GM21717 (cell line): ENCODE data around the gene PADI1.
"Not testable (repeated sequence)": the region's sequence is repeated elsewhere in the genome, so short reads cannot be mapped to it uniquely, and the experiment has no call there.

ENCODE experiments used
- ATAC-seq: cut with Tn5 transposase; IDR thresholded peaks from one replicate; pipeline ENCODE4 v1.9.1; 2021; ENCODE audit warnings: mild to moderate bottlenecking, moderate library complexity; ENCODE audit not compliant: unreplicated experiment

PADI1 gene

GRCh38 chr1:17239420-17239819 is 34.5 kb downstream of the PADI1 start:
- no peak for ATAC-seq

- ATAC-seq = not testable (repeated sequence)
These were observed 36.3 kb downstream of the PADI1 start for GRCh38 chr1:17241011-17241779.

GRCh38 chr1:17241780-17242074 is 36.8 kb downstream of the PADI1 start:
- ATAC-seq = not testable (repeated sequence)

GRCh38 chr1:17243274-17243673 is 38.3 kb downstream of the PADI1 start:
- ATAC-seq = no peak

- ATAC-seq = no peak
These were observed 40.2 kb downstream of the PADI1 start for GRCh38 chr1:17244821-17245740.

- no peak for ATAC-seq
These were observed 40.9 kb downstream of the PADI1 start for GRCh38 chr1:17245816-17246325.

GRCh38 chr1:17246971-17247370 is 42.0 kb downstream of the PADI1 start:
- ATAC-seq = no peak

GRCh38 chr1:17248781-17249180 is 43.9 kb downstream of the PADI1 start, which contains the start of gene PADI3:
TSS of gene PADI3 (plus strand) at chr1:17249098. CDS start at chr1:17249138, 40 bp downstream.
- no peak for ATAC-seq

GRCh38 chr1:17250601-17251000 is 45.7 kb downstream of the PADI1 start:
- no peak for ATAC-seq

GRCh38 chr1:17251246-17251645 is 46.3 kb downstream of the PADI1 start:
- no peak for ATAC-seq

GRCh38 chr1:17251701-17252376 is 46.9 kb downstream of the PADI1 start:
- ATAC-seq = no peak

- no peak for ATAC-seq
These were observed 50.4 kb downstream of the PADI1 start for GRCh38 chr1:17255336-17255735.

- ATAC-seq = no peak
These were observed 53.3 kb downstream of the PADI1 start for GRCh38 chr1:17258116-17258757.

- no peak for ATAC-seq
These were observed 53.8 kb downstream of the PADI1 start for GRCh38 chr1:17258758-17259130.

- no peak for ATAC-seq
These were observed 54.4 kb downstream of the PADI1 start for GRCh38 chr1:17259233-17259873.

GRCh38 chr1:17260264-17260663 is 55.3 kb downstream of the PADI1 start:
- no peak for ATAC-seq

GRCh38 chr1:17260738-17261137 is 55.8 kb downstream of the PADI1 start:
- no peak for ATAC-seq

- no peak for ATAC-seq
These were observed 59.0 kb downstream of the PADI1 start for GRCh38 chr1:17263936-17264335.

GRCh38 chr1:17264470-17264869 is 59.5 kb downstream of the PADI1 start:
- no peak for ATAC-seq

- ATAC-seq = no peak
These were observed 60.2 kb downstream of the PADI1 start for GRCh38 chr1:17265162-17265561.
